T follicular helper cell (primary cell): Measurements from ENCODE around the gene TACR2.
"Not testable (repeated sequence)": the region's sequence is repeated elsewhere in the genome, so short reads cannot be mapped to it uniquely, and the experiment has no call there.

ENCODE experiments used
- DNase-seq: peaks from one replicate; pipeline ENCODE4 v3.0.0-alpha.2; 2020; ENCODE audit warnings: low read depth

TACR2 gene

DNA sequence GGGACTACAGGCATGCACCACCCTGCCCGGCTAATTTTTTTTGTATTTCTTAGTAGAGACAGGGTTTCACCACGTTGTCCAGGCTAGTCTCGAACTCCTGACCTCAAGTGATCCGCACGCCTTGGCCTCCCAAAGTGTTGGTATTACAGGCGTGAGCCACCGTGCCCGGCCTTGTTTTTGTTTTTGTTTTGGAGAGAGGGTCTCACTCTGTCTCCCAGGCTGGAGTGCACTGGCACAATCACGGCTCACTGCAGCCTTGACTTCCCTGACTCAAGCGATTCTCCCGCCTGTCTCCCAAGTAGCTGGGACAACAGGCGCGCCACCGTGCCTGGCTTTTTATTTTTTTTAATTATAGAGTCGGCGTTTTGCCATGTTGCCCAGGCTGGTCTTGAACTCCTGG, 33.7 kb upstream of the TACR2 start:
- DNase-seq, result not testable (repeated sequence)

GRCh38 chr10:69449841-69450240, 33.1 kb upstream of the TACR2 start:
- peak; percentile 38 for DNase-seq

- DNase-seq, result no peak
Observed at GRCh38 chr10:69446650-69447151, 30.0 kb upstream of the TACR2 start.

GRCh38 chr10:69446229-69446628, 29.5 kb upstream of the TACR2 start:
- no peak for DNase-seq

DNA sequence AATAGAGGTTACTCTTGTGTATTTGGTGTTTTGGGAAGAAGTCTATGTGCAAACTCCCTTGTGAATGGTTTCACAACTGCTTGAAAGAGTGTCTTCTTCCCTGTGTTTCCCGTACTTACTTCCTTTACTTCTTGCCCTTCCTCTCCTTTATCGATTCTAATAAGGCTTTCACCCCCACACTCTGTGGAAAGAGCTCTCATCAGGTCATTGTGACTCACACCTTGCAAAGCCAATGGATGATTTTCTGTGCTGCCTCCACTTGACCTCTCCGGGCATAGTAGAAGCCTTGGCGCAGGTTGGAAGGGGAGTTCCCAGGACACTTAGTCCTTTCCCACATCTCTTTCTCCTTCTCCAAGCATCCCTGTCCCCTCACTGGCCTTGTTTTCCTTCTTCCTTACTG, 28.3 kb upstream of the TACR2 start:
- no peak for DNase-seq

GRCh38 chr10:69443354-69443753, 26.6 kb upstream of the TACR2 start:
- DNase-seq, result no peak

DNA sequence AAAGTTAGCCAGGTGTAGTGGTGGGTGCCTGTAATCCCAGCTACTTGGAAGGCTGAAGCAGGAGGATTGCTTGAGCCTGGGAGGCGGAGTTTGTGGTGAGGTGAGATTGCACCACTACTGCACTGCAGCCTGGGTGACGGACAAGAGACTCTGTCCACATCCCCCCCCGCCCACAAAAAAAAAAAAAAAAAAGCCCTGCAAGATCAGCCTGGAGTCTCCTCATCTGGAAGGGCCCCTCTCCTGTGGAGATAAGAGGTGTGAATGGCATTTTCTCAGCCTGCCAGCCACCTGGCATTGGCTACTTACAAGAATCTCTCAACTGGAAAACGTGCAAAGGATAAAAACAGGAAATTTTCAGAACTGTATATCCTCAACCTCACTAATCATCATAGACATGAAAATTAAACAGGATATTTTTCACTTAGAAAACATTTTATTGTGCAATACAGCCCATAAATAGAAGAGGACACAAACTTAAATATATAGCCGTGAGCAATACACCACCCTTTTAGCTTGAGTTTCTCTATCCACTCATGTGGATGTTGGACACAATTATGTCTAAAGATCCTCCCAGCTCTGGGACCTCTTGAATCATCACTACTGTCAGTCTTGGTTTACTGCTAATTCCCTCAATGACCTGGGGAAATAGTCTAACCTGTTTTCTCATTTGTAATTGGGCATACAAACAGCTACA, 23.2 kb upstream of the TACR2 start:
- DNase-seq, result no peak

GRCh38 chr10:69439350-69439739, 22.6 kb upstream of the TACR2 start:
- DNase-seq, result no peak

- no peak for DNase-seq
Observed at GRCh38 chr10:69438536-69439349, 22.0 kb upstream of the TACR2 start.

DNA sequence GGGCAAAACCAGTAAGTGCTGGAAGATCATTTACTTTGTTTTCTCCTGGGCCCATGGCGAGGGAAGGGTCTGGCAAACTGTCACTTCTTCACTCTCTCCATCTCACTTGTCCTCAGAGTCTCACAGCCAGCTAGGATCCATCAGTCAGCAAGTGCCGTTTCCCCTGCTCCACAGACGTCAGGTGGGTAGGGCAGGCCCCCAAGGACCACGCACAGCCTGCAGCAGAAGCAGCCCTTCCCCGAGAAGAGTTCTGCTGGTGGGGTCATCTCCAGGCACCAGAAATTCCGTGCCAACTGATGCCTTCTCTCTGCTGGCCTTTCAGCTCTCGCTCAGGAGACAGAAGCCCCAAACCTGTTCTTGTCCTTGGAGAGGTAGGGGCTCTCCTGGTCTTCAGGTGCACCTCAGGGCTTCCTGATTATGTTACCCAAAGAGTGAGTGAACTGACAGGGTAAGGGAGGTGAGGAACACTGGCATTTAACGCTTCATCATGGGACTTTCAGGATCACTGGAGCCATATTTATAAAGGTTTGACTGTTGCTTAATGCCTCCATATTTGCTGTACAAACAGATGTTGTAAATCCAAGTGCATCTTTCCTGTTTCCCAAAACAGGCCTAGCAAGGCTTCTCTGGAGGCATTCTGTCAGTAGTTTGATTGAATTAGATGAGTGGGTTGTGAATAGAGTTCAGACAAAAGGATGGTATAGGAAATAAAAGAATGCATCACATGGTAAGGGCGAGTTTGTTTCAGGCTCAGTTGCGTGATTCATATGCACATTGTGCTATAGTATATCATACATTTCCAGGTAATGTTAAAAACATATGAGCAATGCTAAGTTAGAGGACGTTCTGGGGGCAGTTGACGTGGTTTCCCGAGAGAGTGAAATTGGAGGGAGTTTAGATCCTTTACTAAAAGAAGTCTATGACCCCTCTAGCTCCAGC, 20.9 kb upstream of the TACR2 start:
- no peak for DNase-seq

DNA sequence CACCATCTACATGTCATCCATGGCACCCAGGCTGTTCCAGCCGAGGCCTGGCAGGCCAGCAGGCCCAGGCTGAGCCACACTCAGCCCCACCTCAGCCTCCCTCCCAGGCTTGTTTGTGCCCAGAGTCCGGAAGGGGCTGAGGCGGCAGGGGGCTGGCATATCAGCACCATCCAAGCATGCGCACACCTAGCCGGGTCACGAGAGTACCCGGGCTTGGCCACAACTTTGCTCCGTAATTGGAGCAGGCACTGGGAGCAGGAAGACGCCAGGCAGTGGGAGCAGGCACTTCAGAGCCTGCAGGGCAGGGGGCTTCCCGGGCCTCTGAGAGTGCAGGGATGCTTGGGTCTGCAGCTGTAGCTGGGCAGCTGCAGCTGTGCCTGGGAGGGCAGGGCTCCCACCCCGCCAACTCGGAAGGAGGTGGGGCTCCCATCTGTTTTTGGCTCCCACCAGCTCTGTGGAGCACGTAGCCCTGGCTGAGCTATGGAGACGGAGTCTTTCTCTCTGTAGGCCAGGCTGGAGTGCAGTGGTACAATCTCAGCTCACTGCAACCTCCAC, 19.3 kb upstream of the TACR2 start:
- DNase-seq, result no peak

DNA sequence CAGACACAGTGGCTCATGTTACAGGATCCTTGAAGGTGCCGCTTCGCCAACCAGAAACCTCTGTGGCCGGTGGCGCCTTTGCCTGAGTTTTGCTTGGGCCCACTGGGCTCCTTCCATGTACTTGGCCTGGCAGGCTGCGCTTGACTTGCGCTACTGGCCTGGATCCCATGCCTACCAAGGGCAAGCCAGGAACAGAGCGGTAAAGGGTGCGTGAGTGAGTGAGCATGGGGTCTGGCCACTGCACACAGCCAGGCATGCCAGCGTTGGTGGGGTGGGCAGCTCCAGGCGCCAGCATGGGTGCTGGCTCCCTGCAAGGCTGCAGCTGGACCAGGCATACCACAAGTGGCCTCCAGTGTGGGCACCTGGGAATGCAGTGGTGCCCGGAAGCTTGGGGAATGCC, 18.2 kb upstream of the TACR2 start:
- no peak for DNase-seq

DNA sequence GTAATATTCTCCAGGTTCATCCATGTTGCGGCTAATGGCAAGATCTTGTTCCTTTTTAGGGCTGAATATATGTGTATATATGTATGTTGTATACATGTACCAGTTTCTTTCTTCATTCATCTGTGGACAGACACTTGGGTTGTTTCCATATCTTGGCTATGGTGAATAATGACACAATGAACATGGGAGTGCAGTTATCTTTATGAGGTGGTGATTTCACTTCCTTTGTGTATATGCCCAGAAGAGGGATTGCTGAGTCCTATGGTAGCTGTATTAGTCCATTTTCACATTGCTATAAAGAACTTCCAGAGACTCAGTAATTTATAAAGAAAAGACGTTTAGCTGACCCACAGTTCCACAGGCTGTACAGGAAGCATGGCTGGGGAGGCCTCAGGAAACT, 17.5 kb upstream of the TACR2 start:
- DNase-seq, result no peak

DNA sequence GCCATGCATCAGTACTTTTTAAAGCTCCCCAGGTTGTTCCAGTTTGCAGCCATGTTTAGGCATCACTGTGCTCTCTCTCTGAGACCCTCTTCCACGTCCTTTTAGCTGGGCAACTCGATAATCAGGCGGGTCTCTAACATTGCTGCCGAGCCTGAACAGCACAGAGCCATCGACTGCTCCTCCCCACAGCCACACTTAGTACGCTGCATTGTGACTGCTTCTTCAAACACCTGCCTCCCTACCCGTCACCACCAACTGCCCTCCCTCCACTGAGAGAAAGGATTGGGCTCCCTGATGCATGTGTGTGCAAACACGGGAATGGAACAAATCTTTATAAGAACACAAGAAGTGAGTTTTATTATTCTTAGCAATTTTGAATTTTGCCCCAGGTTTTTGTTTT, 11.4 kb upstream of the TACR2 start:
- DNase-seq, result no peak

- DNase-seq, result no peak
Observed at GRCh38 chr10:69426376-69426727, 9.6 kb upstream of the TACR2 start.

DNA sequence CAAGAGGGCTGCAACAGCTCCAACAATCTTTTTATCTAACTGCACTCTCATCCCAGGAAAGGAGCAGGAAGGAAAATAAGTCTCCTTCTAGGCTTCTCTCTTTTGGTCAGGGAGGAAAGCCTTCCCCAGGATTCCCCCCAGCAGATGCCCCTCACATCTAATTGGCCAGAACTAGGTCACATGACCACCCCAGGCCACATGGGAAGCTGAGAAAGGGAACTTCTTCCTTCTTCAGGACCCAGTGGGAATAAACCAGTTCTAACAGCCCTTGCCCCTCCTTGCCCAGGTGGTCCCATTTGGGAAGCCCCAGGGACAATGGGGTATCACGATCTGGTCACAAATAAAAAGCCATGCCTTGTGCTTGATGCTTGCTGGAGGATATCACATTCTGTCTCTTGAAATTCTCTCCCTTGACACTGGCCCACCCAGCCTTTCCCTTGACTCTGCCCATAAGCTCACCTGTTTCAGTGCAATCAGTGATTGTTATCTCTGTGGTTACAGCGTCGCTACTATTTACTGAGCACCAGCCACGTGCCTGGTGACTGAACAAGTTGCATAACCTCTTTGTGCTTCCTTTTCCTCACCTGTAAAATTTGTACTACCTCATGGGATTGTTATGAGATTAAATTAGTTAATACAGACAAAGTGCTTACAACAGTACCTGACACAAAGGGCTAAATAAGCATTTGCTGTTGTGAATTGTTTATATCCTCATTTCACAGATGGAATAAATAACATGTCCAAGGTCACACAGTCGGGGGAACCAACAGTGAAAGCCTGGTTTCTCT, 9.0 kb upstream of the TACR2 start:
- peak; percentile 54 for DNase-seq

DNA sequence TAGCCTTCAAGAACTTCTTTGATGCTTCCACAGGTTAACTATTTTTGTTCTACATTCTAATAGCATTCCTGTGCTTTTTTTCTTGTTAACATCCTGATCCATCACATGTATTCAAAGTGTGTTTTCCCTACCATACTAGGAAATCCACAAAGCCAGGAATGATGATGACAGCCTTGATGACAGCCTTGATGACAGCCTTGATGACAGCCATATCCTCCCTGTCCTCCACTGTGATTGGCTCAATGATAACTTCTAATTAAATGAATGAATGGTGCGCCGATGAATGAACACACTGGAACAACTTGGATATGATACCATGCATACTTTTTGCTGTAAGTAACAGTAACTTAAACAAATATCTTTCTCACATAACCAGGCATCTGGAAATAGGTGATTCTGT, 8.3 kb upstream of the TACR2 start:
- DNase-seq, result no peak

DNA sequence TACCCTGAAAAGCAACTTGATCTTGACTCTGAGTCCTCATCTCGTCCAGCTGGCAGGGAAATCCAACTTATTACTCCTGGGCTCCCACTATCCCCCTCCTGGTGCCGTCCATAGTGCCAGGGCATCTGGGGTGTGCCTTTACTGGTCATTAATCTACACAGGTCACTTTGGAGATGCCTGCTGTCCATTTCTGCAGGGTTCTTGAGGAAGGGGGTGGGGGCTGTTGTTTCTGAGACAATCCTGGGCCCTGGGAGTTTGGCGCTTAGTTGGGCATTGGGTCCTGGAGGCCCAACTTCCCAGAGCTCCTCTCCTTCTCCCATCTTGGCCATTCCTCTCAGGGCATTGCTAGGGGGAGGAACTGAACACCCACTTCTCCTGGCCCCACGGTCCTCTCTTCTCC, 6.0 kb upstream of the TACR2 start:
- no peak for DNase-seq

GRCh38 chr10:69421611-69422308, 5.0 kb upstream of the TACR2 start:
- no peak for DNase-seq

DNA sequence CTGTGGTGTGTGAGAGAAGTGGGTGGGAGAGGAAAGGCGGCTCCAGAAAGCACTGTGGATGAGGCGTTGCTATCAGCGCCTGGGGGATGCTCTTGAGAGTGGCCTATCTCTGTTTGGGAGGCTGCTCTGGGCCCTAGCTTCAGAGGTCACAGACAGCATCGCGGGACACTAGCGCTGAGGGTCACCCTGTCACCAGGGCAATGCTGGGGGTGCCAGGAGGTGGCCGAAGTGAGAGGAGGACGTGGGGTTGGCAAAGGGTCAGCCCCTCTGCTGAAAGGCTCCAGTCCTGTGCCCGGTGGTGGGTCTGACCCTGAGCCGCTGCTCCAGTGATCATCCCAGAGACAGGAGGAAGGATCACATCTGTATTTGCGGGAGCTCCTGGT, 3.0 kb upstream of the TACR2 start:
- no peak for DNase-seq
